22Rv1 (cell line): ENCODE results near the gene TMEM205.
A peak's percentile ranks its signal among the peaks of the same experiment; 100 is the strongest.

Source experiments
- H3K27ac ChIP-seq: fragments of 450-650 bp; 2 replicates; pipeline ENCODE4 v1.5.1; 2017
- CTCF ChIP-seq: fragments of 450-650 bp; IDR thresholded peaks from 2 replicates; pipeline ENCODE4 v1.5.1; 2017; ENCODE audit warnings: mild to moderate bottlenecking
- ZFX ChIP-seq: fragments of 450-650 bp; IDR thresholded peaks from 2 replicates; pipeline ENCODE4 v1.6.1; 2017; ENCODE audit warnings: antibody characterized with exemption, borderline replicate concordance

The TMEM205 gene

GRCh38 chr19:11382898-11383705 is 37.0 kb upstream of the TMEM205 start:
- TF ChIP-seq ZFX = no peak
- TF ChIP-seq CTCF = peak; percentile 83
- H3K27ac ChIP-seq = peak overlapping the region; percentile 98

GRCh38 chr19:11380653-11381537 is 34.8 kb upstream of the TMEM205 start:
- TF ChIP-seq CTCF = peak; percentile 88
- TF ChIP-seq ZFX = no peak
- H3K27ac ChIP-seq = peak overlapping the region; percentile 98

GRCh38 chr19:11379857-11380350 is 33.8 kb upstream of the TMEM205 start:
- H3K27ac ChIP-seq = peak overlapping the region; percentile 98
- no peak for TF ChIP-seq CTCF
- TF ChIP-seq ZFX = no peak

- H3K27ac ChIP-seq = peak overlapping the region; percentile 98
Measured at GRCh38 chr19:11379269-11379845, 33.3 kb upstream of the TMEM205 start.

GRCh38 chr19:11378319-11379189 is 32.5 kb upstream of the TMEM205 start:
- H3K27ac ChIP-seq = peak overlapping the region; percentile 98

DNA sequence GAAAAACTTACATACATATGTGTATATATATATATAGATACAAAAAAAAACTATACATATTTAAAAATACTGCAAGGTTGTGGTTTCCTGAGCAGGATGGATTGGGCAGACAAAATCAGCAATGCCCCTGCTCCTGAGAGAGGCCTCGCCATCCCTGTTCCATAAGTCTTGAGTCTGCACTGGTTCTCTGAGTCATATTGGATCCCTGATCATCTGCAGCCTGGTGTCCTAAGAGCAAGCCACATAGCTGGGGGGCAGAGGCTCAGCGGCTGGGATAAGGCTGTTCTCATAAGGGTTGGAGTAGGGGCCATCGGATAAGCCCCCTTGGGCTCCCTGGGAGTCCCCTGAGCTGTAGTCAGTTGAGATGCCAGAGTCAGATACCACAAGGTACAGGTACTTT is 31.7 kb upstream of the TMEM205 start:
- H3K27ac ChIP-seq = peak overlapping the region; percentile 98
- TF ChIP-seq CTCF (no peak), ZFX (no peak)

More at GRCh38 chr19:11378319-11379189, 32.5 kb upstream of the TMEM205 start:
- TF ChIP-seq ZFX (no peak), CTCF (peak; percentile 71)

DNA sequence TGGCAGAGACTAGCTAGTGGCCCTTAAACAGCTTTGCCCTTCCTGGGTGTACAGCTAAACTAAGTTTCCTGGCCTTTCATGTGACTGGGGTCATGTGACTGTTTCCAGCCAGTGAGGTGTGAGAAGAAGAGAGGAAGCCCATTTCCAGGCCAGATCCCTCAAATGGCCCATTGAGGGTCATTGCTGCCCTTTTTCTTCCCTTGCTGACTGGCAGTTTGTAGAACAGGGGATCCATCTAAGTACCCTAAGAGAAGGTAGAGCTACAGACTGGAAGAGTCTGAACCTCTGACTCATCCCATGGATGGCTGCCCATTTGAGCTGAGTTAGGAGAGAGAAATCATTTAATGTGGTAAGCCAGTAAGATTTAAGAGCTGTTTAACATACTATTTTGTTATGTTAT is 31.2 kb upstream of the TMEM205 start:
- peak overlapping the region; percentile 98 for H3K27ac ChIP-seq
- TF ChIP-seq ZFX = no peak
- TF ChIP-seq CTCF = no peak
